SK-N-SH (cell line): ENCODE measurements around the gene ZNF283. TPM values are rescaled to one million over a fixed set of nuclear protein-coding genes. Genes with fewer than 3 reads are reported as not detected.

Experiments used
- CTCF ChIA-PET: fragments of 300-600, 350-600 bp; formaldehyde crosslinking; extraction: SDS; loops from one replicate; lab custom pipeline; 2021; lab: Yijun Ruan, JAX
- POLR2A ChIA-PET: fragments of 350-600 bp; sonication (Branson Sonifier 250); formaldehyde crosslinking; extraction: SDS; loops from one replicate; lab custom pipeline; 2020; ENCODE audit warnings: antibody characterized with exemption, inconsistent platforms; lab: Yijun Ruan, JAX
- DNase-seq: peaks from one replicate; pipeline ENCODE4 v3.0.0; 2012
- H2AFZ ChIP-seq: fragments of 200-600 bp; sonication (generic); 2 replicates; pipeline ENCODE4 v1.8.1; 2016; ENCODE audit warnings: antibody characterized with exemption, mild to moderate bottlenecking, low read depth
- H3F3A ChIP-seq: fragments of 200-600 bp; sonication (generic); replicated peaks from 2 replicates; pipeline ENCODE3; 2016; ENCODE audit warnings: antibody characterized with exemption, mild to moderate bottlenecking; ENCODE audit not compliant: insufficient read depth
- H3K27ac ChIP-seq, 2 experiments: fragments of 200-500 bp in 1 of 2; fragments of 200-600 bp in 1 of 2; sonication (Bioruptor generic) in 1 of 2; sonication (generic), shearing (Covaris generic) in 1 of 2; 2 replicates each; pipeline versions ENCODE4 v1.5.1 to v1.6.1; 2014 to 2016; ENCODE audit warnings: low read depth in 2 of 2, inconsistent platforms in 1 of 2, low read length in 1 of 2, mild to moderate bottlenecking in 1 of 2, mixed read lengths in 1 of 2
- H3K27me3 ChIP-seq: fragments of 200-600 bp; sonication (generic), shearing (Covaris generic); 2 replicates; pipeline ENCODE4 v1.6.1; 2016; ENCODE audit warnings: mixed run types; ENCODE audit not compliant: insufficient read depth
- H3K36me3 ChIP-seq, 2 experiments: fragments of 200-500 bp in 1 of 2; fragments of 200-600 bp in 1 of 2; sonication (Bioruptor generic) in 1 of 2; sonication (generic) in 1 of 2; replicated peaks in 1 of 2; 2 replicates each; pipeline versions ENCODE3 to v1.5.1; 2014 to 2016; ENCODE audit warnings: low read length in 1 of 2, mild to moderate bottlenecking in 1 of 2; ENCODE audit not compliant: insufficient read depth in 2 of 2, control insufficient read depth in 1 of 2
- H3K4me1 ChIP-seq, 2 experiments: fragments of 200-500 bp in 1 of 2; fragments of 200-600 bp in 1 of 2; sonication (Bioruptor generic) in 1 of 2; sonication (generic), shearing (Covaris generic) in 1 of 2; 2 replicates each; pipeline versions ENCODE4 v1.5.1 to v1.6.1; 2014 to 2016; ENCODE audit warnings: low read depth in 1 of 2, low read length in 1 of 2, mixed run types in 1 of 2; ENCODE audit not compliant: insufficient read depth in 2 of 2, control insufficient read depth in 1 of 2
- H3K4me2 ChIP-seq: fragments of 200-600 bp; sonication (generic), shearing (Covaris generic); 2 replicates; pipeline ENCODE4 v1.6.1; 2017; ENCODE audit warnings: mixed run types
- H3K4me3 ChIP-seq, 2 experiments: fragments of 200-500 bp in 1 of 2; fragments of 200-600 bp in 1 of 2; sonication (Bioruptor generic) in 1 of 2; sonication (generic), shearing (Covaris generic) in 1 of 2; 2 replicates each; pipeline versions ENCODE4 v1.5.1 to v1.8.1; 2014 to 2016; ENCODE audit warnings: low read depth in 2 of 2, inconsistent platforms in 1 of 2, low read length in 1 of 2, mild to moderate bottlenecking in 1 of 2, mixed read lengths in 1 of 2, moderate library complexity in 1 of 2
- H3K79me2 ChIP-seq: fragments of 200-600 bp; sonication (generic); 2 replicates; pipeline ENCODE4 v1.8.1; 2017; ENCODE audit warnings: mild to moderate bottlenecking; ENCODE audit not compliant: insufficient read depth
- H3K9ac ChIP-seq: fragments of 200-600 bp; sonication (generic); 2 replicates; pipeline ENCODE4 v1.6.1; 2017; ENCODE audit warnings: mixed run types
- H3K9me2 ChIP-seq: fragments of 200-600 bp; sonication (generic); 2 replicates; pipeline ENCODE4 v1.6.1; 2017; ENCODE audit warnings: mixed run types
- H3K9me3 ChIP-seq: fragments of 200-600 bp; sonication (generic); 2 replicates; pipeline ENCODE4 v1.6.1; 2017; ENCODE audit warnings: mixed run types, mild to moderate bottlenecking, moderate library complexity
- H4K20me1 ChIP-seq: fragments of 200-600 bp; sonication (generic); 2 replicates; pipeline ENCODE4 v1.6.1; 2017; ENCODE audit warnings: mild to moderate bottlenecking, mixed run types; ENCODE audit not compliant: insufficient read depth
- CHD2 ChIP-seq: fragments of 150-350 bp; IDR thresholded peaks from 2 replicates; pipeline ENCODE4 v1.6.1; 2018; ENCODE audit warnings: low read length; ENCODE audit not compliant: partially characterized antibody
- ELF1 ChIP-seq: IDR thresholded peaks from 2 replicates; pipeline ENCODE4 v1.4.0; 2012
- EZH2phosphoT487 ChIP-seq: fragments of 200-600 bp; sonication (generic); IDR thresholded peaks from 2 replicates; pipeline ENCODE4 v1.6.1; 2017; ENCODE audit warnings: low read depth, mixed run types, mild to moderate bottlenecking, antibody characterized with exemption, moderate library complexity, borderline replicate concordance
- FOSL2 ChIP-seq: IDR thresholded peaks from 2 replicates; pipeline ENCODE4 v1.4.0; 2012; ENCODE audit warnings: low read depth, mild to moderate bottlenecking, moderate library complexity, borderline replicate concordance
- MAX ChIP-seq: IDR thresholded peaks from 2 replicates; pipeline ENCODE4 v1.4.0; 2012; ENCODE audit warnings: low read depth
- MEF2A ChIP-seq: IDR thresholded peaks from 2 replicates; pipeline ENCODE4 v1.4.0; 2012; ENCODE audit warnings: low read depth, borderline replicate concordance
- MXI1 ChIP-seq: IDR thresholded peaks from 2 replicates; pipeline ENCODE4 v1.6.1; 2012; ENCODE audit warnings: mild to moderate bottlenecking, low read depth, low read length, improper control_type of control experiment
- NFIC ChIP-seq: IDR thresholded peaks from 2 replicates; pipeline ENCODE4 v1.4.0; 2012; ENCODE audit warnings: borderline replicate concordance
- PBX3 ChIP-seq: IDR thresholded peaks from 2 replicates; pipeline ENCODE4; 2012
- RAD21 ChIP-seq: IDR thresholded peaks from 2 replicates; pipeline ENCODE4 v1.6.1; 2012; ENCODE audit warnings: mild to moderate bottlenecking, low read length
- RFX5 ChIP-seq: IDR thresholded peaks from 2 replicates; pipeline ENCODE4 v1.6.1; 2012; ENCODE audit warnings: mild to moderate bottlenecking, improper control_type of control experiment, low read length
- TAF1 ChIP-seq: IDR thresholded peaks from 2 replicates; pipeline ENCODE4 v1.6.1; 2012; ENCODE audit warnings: low read depth, mild to moderate bottlenecking, low read length, moderate library complexity, borderline replicate concordance
- TEAD4 ChIP-seq: IDR thresholded peaks from 2 replicates; pipeline ENCODE4 v1.4.0; 2012; ENCODE audit warnings: mild to moderate bottlenecking, borderline replicate concordance; ENCODE audit not compliant: insufficient read depth
- WGBS: methylation state at CpG from one replicate; pipeline ENCODE4 v1.1.6; 2017; ENCODE audit warnings: low lambda C conversion rate; 5-methylcytosine and 5-hydroxymethylcytosine counted together
- polyA plus RNA-seq, 3 experiments: library from polyadenylated mRNA; depleted of rRNA; stranded (reverse); fragments of >200 nt; gene quantifications; 2 replicates each; pipeline ENCODE4 v1.2.3, GENCODE V29; 2012
- TF ChIP-seq, protein P1 (sequence below): fragments of 200-600 bp; sonication (generic); IDR thresholded peaks from 2 replicates; pipeline ENCODE4 v1.6.1; 2017; ENCODE audit warnings: antibody characterized with exemption, mild to moderate bottlenecking, moderate library complexity
- TF ChIP-seq, protein P2 (sequence below): IDR thresholded peaks from 2 replicates; pipeline ENCODE4 v1.4.0; 2012; ENCODE audit warnings: low read depth, borderline replicate concordance
- TF ChIP-seq, protein P3 (sequence below): IDR thresholded peaks from 2 replicates; pipeline ENCODE4 v1.6.1; 2012; ENCODE audit warnings: mild to moderate bottlenecking, low read depth, low read length, moderate library complexity
- TF ChIP-seq, protein P4 (sequence below): fragments of 150-350 bp; IDR thresholded peaks from 2 replicates; pipeline ENCODE4 v1.6.1; 2017; ENCODE audit warnings: antibody characterized with exemption, low read length, low read depth, borderline replicate concordance

ZNF283 gene
- polyA plus RNA-seq, 1 of the 3 experiments (the other 2 are of a cell fraction), result 1.6 TPM

DNA sequence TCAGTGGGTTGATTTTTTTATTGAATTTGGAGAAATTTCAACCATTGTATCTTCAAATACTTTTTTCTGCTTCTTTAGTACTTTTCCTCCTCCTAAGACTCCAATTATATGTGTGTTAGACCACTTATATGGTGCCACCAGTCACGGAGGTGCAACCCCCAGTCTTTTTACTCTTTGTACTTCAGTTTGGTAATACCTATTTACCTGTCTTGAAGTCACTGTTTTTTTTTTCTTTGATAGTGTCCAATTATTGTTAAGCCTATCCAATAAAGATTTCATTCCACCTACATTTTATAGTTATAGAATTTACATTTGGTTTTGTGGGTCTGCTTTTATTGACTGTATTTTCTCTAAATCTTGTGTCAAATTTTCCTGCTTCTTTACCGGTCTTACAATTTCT, 14.9 kb downstream of the ZNF283 start:
- 89% methylated on average over 2 of the region's 2 CpGs for WGBS

GRCh38 chr19:43847246-43847645, 20.1 kb downstream of the ZNF283 start:
- H3K9me3 ChIP-seq, result peaks cover 42% of the 10 kb centered on the region
- H2AFZ ChIP-seq, result no peak overlapping the region
- no peak overlapping the region; a peak in 1 of 4 replicates for H3K4me3 ChIP-seq
- H3F3A ChIP-seq, result no peaks in the 10 kb centered on the region
- WGBS, result 100% methylated on average over 1 of the region's 1 CpG
- H3K27me3 ChIP-seq, result no peaks in the 10 kb centered on the region
- no peak overlapping the region for H3K9ac ChIP-seq
- no peak overlapping the region for H3K27ac ChIP-seq
- CTCF ChIA-PET, result no interaction called here
- no peaks in the 10 kb centered on the region for H3K9me2 ChIP-seq
- no peaks in the 10 kb centered on the region for H3K79me2 ChIP-seq
- no peaks in the 10 kb centered on the region for H4K20me1 ChIP-seq
- DNase-seq, result no peak
- no peak overlapping the region for H3K4me2 ChIP-seq
- no peaks in the 10 kb centered on the region for H3K4me1 ChIP-seq
- H3K36me3 ChIP-seq, result peaks cover 75 to 94% of the 10 kb centered on the region in 2 experiments
- POLR2A ChIA-PET, result no interaction called here
- TF ChIP-seq, protein P1, sequence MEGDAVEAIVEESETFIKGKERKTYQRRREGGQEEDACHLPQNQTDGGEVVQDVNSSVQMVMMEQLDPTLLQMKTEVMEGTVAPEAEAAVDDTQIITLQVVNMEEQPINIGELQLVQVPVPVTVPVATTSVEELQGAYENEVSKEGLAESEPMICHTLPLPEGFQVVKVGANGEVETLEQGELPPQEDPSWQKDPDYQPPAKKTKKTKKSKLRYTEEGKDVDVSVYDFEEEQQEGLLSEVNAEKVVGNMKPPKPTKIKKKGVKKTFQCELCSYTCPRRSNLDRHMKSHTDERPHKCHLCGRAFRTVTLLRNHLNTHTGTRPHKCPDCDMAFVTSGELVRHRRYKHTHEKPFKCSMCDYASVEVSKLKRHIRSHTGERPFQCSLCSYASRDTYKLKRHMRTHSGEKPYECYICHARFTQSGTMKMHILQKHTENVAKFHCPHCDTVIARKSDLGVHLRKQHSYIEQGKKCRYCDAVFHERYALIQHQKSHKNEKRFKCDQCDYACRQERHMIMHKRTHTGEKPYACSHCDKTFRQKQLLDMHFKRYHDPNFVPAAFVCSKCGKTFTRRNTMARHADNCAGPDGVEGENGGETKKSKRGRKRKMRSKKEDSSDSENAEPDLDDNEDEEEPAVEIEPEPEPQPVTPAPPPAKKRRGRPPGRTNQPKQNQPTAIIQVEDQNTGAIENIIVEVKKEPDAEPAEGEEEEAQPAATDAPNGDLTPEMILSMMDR, result no peak
- no peak for TF ChIP-seq MEF2A
- no peak for TF ChIP-seq PBX3
- TF ChIP-seq MXI1, result no peak
- TF ChIP-seq, protein P2, sequence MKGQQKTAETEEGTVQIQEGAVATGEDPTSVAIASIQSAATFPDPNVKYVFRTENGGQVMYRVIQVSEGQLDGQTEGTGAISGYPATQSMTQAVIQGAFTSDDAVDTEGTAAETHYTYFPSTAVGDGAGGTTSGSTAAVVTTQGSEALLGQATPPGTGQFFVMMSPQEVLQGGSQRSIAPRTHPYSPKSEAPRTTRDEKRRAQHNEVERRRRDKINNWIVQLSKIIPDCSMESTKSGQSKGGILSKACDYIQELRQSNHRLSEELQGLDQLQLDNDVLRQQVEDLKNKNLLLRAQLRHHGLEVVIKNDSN, result no peak
- no peak for TF ChIP-seq FOSL2
- no peak for TF ChIP-seq RAD21
- TF ChIP-seq, protein P3, sequence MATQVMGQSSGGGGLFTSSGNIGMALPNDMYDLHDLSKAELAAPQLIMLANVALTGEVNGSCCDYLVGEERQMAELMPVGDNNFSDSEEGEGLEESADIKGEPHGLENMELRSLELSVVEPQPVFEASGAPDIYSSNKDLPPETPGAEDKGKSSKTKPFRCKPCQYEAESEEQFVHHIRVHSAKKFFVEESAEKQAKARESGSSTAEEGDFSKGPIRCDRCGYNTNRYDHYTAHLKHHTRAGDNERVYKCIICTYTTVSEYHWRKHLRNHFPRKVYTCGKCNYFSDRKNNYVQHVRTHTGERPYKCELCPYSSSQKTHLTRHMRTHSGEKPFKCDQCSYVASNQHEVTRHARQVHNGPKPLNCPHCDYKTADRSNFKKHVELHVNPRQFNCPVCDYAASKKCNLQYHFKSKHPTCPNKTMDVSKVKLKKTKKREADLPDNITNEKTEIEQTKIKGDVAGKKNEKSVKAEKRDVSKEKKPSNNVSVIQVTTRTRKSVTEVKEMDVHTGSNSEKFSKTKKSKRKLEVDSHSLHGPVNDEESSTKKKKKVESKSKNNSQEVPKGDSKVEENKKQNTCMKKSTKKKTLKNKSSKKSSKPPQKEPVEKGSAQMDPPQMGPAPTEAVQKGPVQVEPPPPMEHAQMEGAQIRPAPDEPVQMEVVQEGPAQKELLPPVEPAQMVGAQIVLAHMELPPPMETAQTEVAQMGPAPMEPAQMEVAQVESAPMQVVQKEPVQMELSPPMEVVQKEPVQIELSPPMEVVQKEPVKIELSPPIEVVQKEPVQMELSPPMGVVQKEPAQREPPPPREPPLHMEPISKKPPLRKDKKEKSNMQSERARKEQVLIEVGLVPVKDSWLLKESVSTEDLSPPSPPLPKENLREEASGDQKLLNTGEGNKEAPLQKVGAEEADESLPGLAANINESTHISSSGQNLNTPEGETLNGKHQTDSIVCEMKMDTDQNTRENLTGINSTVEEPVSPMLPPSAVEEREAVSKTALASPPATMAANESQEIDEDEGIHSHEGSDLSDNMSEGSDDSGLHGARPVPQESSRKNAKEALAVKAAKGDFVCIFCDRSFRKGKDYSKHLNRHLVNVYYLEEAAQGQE, result no peak
- TF ChIP-seq, protein P4, sequence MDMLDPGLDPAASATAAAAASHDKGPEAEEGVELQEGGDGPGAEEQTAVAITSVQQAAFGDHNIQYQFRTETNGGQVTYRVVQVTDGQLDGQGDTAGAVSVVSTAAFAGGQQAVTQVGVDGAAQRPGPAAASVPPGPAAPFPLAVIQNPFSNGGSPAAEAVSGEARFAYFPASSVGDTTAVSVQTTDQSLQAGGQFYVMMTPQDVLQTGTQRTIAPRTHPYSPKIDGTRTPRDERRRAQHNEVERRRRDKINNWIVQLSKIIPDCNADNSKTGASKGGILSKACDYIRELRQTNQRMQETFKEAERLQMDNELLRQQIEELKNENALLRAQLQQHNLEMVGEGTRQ, result no peak
- no peak for TF ChIP-seq ELF1
- TF ChIP-seq RFX5, result no peak

More for the DNA sequence above, 14.9 kb downstream of the ZNF283 start:
- H3K4me2 ChIP-seq, result no peak overlapping the region
- no peaks in the 10 kb centered on the region for H3K4me1 ChIP-seq
- H3K27me3 ChIP-seq, result no peaks in the 10 kb centered on the region
- no peak overlapping the region for H3K4me3 ChIP-seq
- ChIA-PET POLR2A (no interaction called here), CTCF (no interaction called here)
- no peak for DNase-seq
- TF ChIP-seq PBX3, result no peak
- TF ChIP-seq EZH2phosphoT487, result no peak
- TF ChIP-seq CHD2, result no peak
- no peak for TF ChIP-seq MAX
- no peak for TF ChIP-seq TEAD4
- no peak for TF ChIP-seq NFIC
- no peak for TF ChIP-seq TAF1
- no peak for TF ChIP-seq ELF1
- no peaks in the 10 kb centered on the region for H3K9me2 ChIP-seq
- H2AFZ ChIP-seq, result no peak overlapping the region
- no peak overlapping the region for H3K9ac ChIP-seq
- peaks cover 54% of the 10 kb centered on the region for H3K9me3 ChIP-seq
- H3F3A ChIP-seq, result no peaks in the 10 kb centered on the region
- H4K20me1 ChIP-seq, result no peaks in the 10 kb centered on the region
- no peaks in the 10 kb centered on the region for H3K79me2 ChIP-seq
- no peak overlapping the region for H3K27ac ChIP-seq
- peaks cover 93 to 95% of the 10 kb centered on the region in 2 experiments for H3K36me3 ChIP-seq
